SK-N-SH (cell line): ENCODE measurements around the gene PTPRG. TPM values are rescaled to one million over a fixed set of nuclear protein-coding genes. Genes with fewer than 3 reads are reported as not detected.

Experiments used
- CTCF ChIA-PET: fragments of 300-600, 350-600 bp; formaldehyde crosslinking; extraction: SDS; loops from one replicate; lab custom pipeline; 2021; lab: Yijun Ruan, JAX
- POLR2A ChIA-PET: fragments of 350-600 bp; sonication (Branson Sonifier 250); formaldehyde crosslinking; extraction: SDS; loops from one replicate; lab custom pipeline; 2020; ENCODE audit warnings: antibody characterized with exemption, inconsistent platforms; lab: Yijun Ruan, JAX
- DNase-seq: peaks from one replicate; pipeline ENCODE4 v3.0.0; 2012
- H2AFZ ChIP-seq: fragments of 200-600 bp; sonication (generic); 2 replicates; pipeline ENCODE4 v1.8.1; 2016; ENCODE audit warnings: antibody characterized with exemption, mild to moderate bottlenecking, low read depth
- H3F3A ChIP-seq: fragments of 200-600 bp; sonication (generic); replicated peaks from 2 replicates; pipeline ENCODE3; 2016; ENCODE audit warnings: antibody characterized with exemption, mild to moderate bottlenecking; ENCODE audit not compliant: insufficient read depth
- H3K27ac ChIP-seq, 2 experiments: fragments of 200-500 bp in 1 of 2; fragments of 200-600 bp in 1 of 2; sonication (Bioruptor generic) in 1 of 2; sonication (generic), shearing (Covaris generic) in 1 of 2; 2 replicates each; pipeline versions ENCODE4 v1.5.1 to v1.6.1; 2014 to 2016; ENCODE audit warnings: low read depth in 2 of 2, inconsistent platforms in 1 of 2, low read length in 1 of 2, mild to moderate bottlenecking in 1 of 2, mixed read lengths in 1 of 2
- H3K27me3 ChIP-seq: fragments of 200-600 bp; sonication (generic), shearing (Covaris generic); 2 replicates; pipeline ENCODE4 v1.6.1; 2016; ENCODE audit warnings: mixed run types; ENCODE audit not compliant: insufficient read depth
- H3K36me3 ChIP-seq, 2 experiments: fragments of 200-500 bp in 1 of 2; fragments of 200-600 bp in 1 of 2; sonication (Bioruptor generic) in 1 of 2; sonication (generic) in 1 of 2; replicated peaks in 1 of 2; 2 replicates each; pipeline versions ENCODE3 to v1.5.1; 2014 to 2016; ENCODE audit warnings: low read length in 1 of 2, mild to moderate bottlenecking in 1 of 2; ENCODE audit not compliant: insufficient read depth in 2 of 2, control insufficient read depth in 1 of 2
- H3K4me1 ChIP-seq, 2 experiments: fragments of 200-500 bp in 1 of 2; fragments of 200-600 bp in 1 of 2; sonication (Bioruptor generic) in 1 of 2; sonication (generic), shearing (Covaris generic) in 1 of 2; 2 replicates each; pipeline versions ENCODE4 v1.5.1 to v1.6.1; 2014 to 2016; ENCODE audit warnings: low read depth in 1 of 2, low read length in 1 of 2, mixed run types in 1 of 2; ENCODE audit not compliant: insufficient read depth in 2 of 2, control insufficient read depth in 1 of 2
- H3K4me2 ChIP-seq: fragments of 200-600 bp; sonication (generic), shearing (Covaris generic); 2 replicates; pipeline ENCODE4 v1.6.1; 2017; ENCODE audit warnings: mixed run types
- H3K4me3 ChIP-seq, 2 experiments: fragments of 200-500 bp in 1 of 2; fragments of 200-600 bp in 1 of 2; sonication (Bioruptor generic) in 1 of 2; sonication (generic), shearing (Covaris generic) in 1 of 2; 2 replicates each; pipeline versions ENCODE4 v1.5.1 to v1.8.1; 2014 to 2016; ENCODE audit warnings: low read depth in 2 of 2, inconsistent platforms in 1 of 2, low read length in 1 of 2, mild to moderate bottlenecking in 1 of 2, mixed read lengths in 1 of 2, moderate library complexity in 1 of 2
- H3K79me2 ChIP-seq: fragments of 200-600 bp; sonication (generic); 2 replicates; pipeline ENCODE4 v1.8.1; 2017; ENCODE audit warnings: mild to moderate bottlenecking; ENCODE audit not compliant: insufficient read depth
- H3K9ac ChIP-seq: fragments of 200-600 bp; sonication (generic); 2 replicates; pipeline ENCODE4 v1.6.1; 2017; ENCODE audit warnings: mixed run types
- H3K9me2 ChIP-seq: fragments of 200-600 bp; sonication (generic); 2 replicates; pipeline ENCODE4 v1.6.1; 2017; ENCODE audit warnings: mixed run types
- H3K9me3 ChIP-seq: fragments of 200-600 bp; sonication (generic); 2 replicates; pipeline ENCODE4 v1.6.1; 2017; ENCODE audit warnings: mixed run types, mild to moderate bottlenecking, moderate library complexity
- H4K20me1 ChIP-seq: fragments of 200-600 bp; sonication (generic); 2 replicates; pipeline ENCODE4 v1.6.1; 2017; ENCODE audit warnings: mild to moderate bottlenecking, mixed run types; ENCODE audit not compliant: insufficient read depth
- CHD2 ChIP-seq: fragments of 150-350 bp; IDR thresholded peaks from 2 replicates; pipeline ENCODE4 v1.6.1; 2018; ENCODE audit warnings: low read length; ENCODE audit not compliant: partially characterized antibody
- CTCF ChIP-seq: fragments of 200-600 bp; sonication (generic); IDR thresholded peaks from 2 replicates; pipeline ENCODE4 v1.6.1; 2017; ENCODE audit warnings: antibody characterized with exemption, mild to moderate bottlenecking, moderate library complexity
- EZH2phosphoT487 ChIP-seq: fragments of 200-600 bp; sonication (generic); IDR thresholded peaks from 2 replicates; pipeline ENCODE4 v1.6.1; 2017; ENCODE audit warnings: low read depth, mixed run types, mild to moderate bottlenecking, antibody characterized with exemption, moderate library complexity, borderline replicate concordance
- FOSL2 ChIP-seq: IDR thresholded peaks from 2 replicates; pipeline ENCODE4 v1.4.0; 2012; ENCODE audit warnings: low read depth, mild to moderate bottlenecking, moderate library complexity, borderline replicate concordance
- FOXM1 ChIP-seq: IDR thresholded peaks from 2 replicates; pipeline ENCODE4 v1.4.0; 2012; ENCODE audit warnings: low read depth, mild to moderate bottlenecking
- GABPA ChIP-seq: IDR thresholded peaks from 2 replicates; pipeline ENCODE4 v1.4.0; 2012; ENCODE audit warnings: low read depth, mild to moderate bottlenecking
- GATA2 ChIP-seq: sonication (generic); formaldehyde crosslinking; IDR thresholded peaks from 2 replicates; pipeline ENCODE4 v1.5.0; 2020; ENCODE audit warnings: mild to moderate bottlenecking, missing genetic modification reagents
- IRF3 ChIP-seq: fragments of 150-350 bp; IDR thresholded peaks from 2 replicates; pipeline ENCODE4 v1.6.1; 2016; ENCODE audit warnings: mild to moderate bottlenecking, low read depth, low read length
- MAX ChIP-seq: IDR thresholded peaks from 2 replicates; pipeline ENCODE4 v1.4.0; 2012; ENCODE audit warnings: low read depth
- NFIC ChIP-seq: IDR thresholded peaks from 2 replicates; pipeline ENCODE4 v1.4.0; 2012; ENCODE audit warnings: borderline replicate concordance
- NRF1 ChIP-seq: IDR thresholded peaks from 2 replicates; pipeline ENCODE4 v1.6.1; 2012; ENCODE audit warnings: low read depth, mild to moderate bottlenecking, low read length
- RCOR1 ChIP-seq: fragments of 150-350 bp; IDR thresholded peaks from 2 replicates; pipeline ENCODE4 v1.6.1; 2017; ENCODE audit warnings: antibody characterized with exemption, low read length
- REST ChIP-seq: IDR thresholded peaks from 2 replicates; pipeline ENCODE4 v1.6.1; 2012; ENCODE audit warnings: mild to moderate bottlenecking, low read depth, low read length, moderate library complexity
- RFX5 ChIP-seq: IDR thresholded peaks from 2 replicates; pipeline ENCODE4 v1.6.1; 2012; ENCODE audit warnings: mild to moderate bottlenecking, improper control_type of control experiment, low read length
- SIN3A ChIP-seq: IDR thresholded peaks from 2 replicates; pipeline ENCODE4 v1.6.1; 2012; ENCODE audit warnings: low read depth, mild to moderate bottlenecking, low read length, moderate library complexity, borderline replicate concordance
- SMC3 ChIP-seq: IDR thresholded peaks from 2 replicates; pipeline ENCODE4 v1.6.1; 2012; ENCODE audit warnings: low read depth, low read length, improper control_type of control experiment
- TAF1 ChIP-seq: IDR thresholded peaks from 2 replicates; pipeline ENCODE4 v1.6.1; 2012; ENCODE audit warnings: low read depth, mild to moderate bottlenecking, low read length, moderate library complexity, borderline replicate concordance
- TCF12 ChIP-seq: IDR thresholded peaks from 2 replicates; pipeline ENCODE4 v1.4.0; 2012
- WGBS: methylation state at CpG from one replicate; pipeline ENCODE4 v1.1.6; 2017; ENCODE audit warnings: low lambda C conversion rate; 5-methylcytosine and 5-hydroxymethylcytosine counted together
- polyA plus RNA-seq, 3 experiments: library from polyadenylated mRNA; depleted of rRNA; stranded (reverse); fragments of >200 nt; gene quantifications; 2 replicates each; pipeline ENCODE4 v1.2.3, GENCODE V29; 2012

The PTPRG gene
- polyA plus RNA-seq, 1 of the 3 experiments (the other 2 are of a cell fraction): 14.1 TPM

GRCh38 chr3:62276658-62277180 is 715.3 kb downstream of the PTPRG start:
- H3K4me1 ChIP-seq: peaks cover 0 to 4% of the 10 kb centered on the region in 2 experiments; a peak in 1 of 4 replicates
- WGBS: 90% methylated on average over 2 of the region's 2 CpGs
- H3K9me3 ChIP-seq: no peaks in the 10 kb centered on the region
- POLR2A ChIA-PET: no interaction called here
- peaks cover 17 to 32% of the 10 kb centered on the region in 2 experiments for H3K36me3 ChIP-seq
- no peaks in the 10 kb centered on the region for H3K79me2 ChIP-seq
- no peak overlapping the region for H2AFZ ChIP-seq
- no peaks in the 10 kb centered on the region for H3F3A ChIP-seq
- H3K4me3 ChIP-seq: no peak overlapping the region
- H3K27me3 ChIP-seq: no peaks in the 10 kb centered on the region
- no peak overlapping the region for H3K9ac ChIP-seq
- no peak for DNase-seq
- no peaks in the 10 kb centered on the region for H3K9me2 ChIP-seq
- TF ChIP-seq RCOR1: 0 out of 2 replicates have a peak, but pooled peaks have one; percentile 24
- TF ChIP-seq CHD2: no peak
- no peak for TF ChIP-seq TCF12
- no peak for TF ChIP-seq SMC3
- TF ChIP-seq GATA2 (CRISPR knock-in tag): peak; percentile 64
- TF ChIP-seq IRF3: no peak
- H3K27ac ChIP-seq: no peak overlapping the region
- CTCF ChIA-PET: interaction anchor here (1.3 to 2.7 kb wide), 2 partner anchors 26 to 48 kb away, joined by 4 to 11 read pairs; no protein-coding TSS in a partner anchor
- no peaks in the 10 kb centered on the region for H4K20me1 ChIP-seq
- H3K4me2 ChIP-seq: no peak overlapping the region

GRCh38 chr3:62277450-62277849 is 716.1 kb downstream of the PTPRG start:
- Histone ChIP-seq H3K36me3 (peaks cover 17 to 30% of the 10 kb centered on the region in 2 experiments), H3K9ac (no peak overlapping the region), H3K9me2 (no peaks in the 10 kb centered on the region), H3K9me3 (no peaks in the 10 kb centered on the region), H3K27ac (no peak overlapping the region), H3K79me2 (no peaks in the 10 kb centered on the region), H3K27me3 (no peaks in the 10 kb centered on the region), H3K4me2 (no peak overlapping the region), H2AFZ (no peak overlapping the region), H3K4me1 (peaks cover 0 to 4% of the 10 kb centered on the region in 2 experiments; a peak in 1 of 4 replicates), H3K4me3 (no peak overlapping the region), H4K20me1 (no peaks in the 10 kb centered on the region), H3F3A (no peaks in the 10 kb centered on the region)
- peak; percentile 35 for DNase-seq
- ChIA-PET CTCF (interaction anchor here (1.4 to 2.8 kb wide), 2 partner anchors 48 to 76 kb away, joined by 3 to 13 read pairs; no protein-coding TSS in a partner anchor), POLR2A (no interaction called here)
- 50% methylated on average over 3 of the region's 3 CpGs for WGBS
- TF ChIP-seq TAF1 (no peak), GATA2 (CRISPR knock-in tag) (peak; percentile 73), RCOR1 (peak; percentile 73; the same call in 1 of the 2 replicates), NFIC (no peak), NRF1 (no peak), REST (no peak), CHD2 (peak; percentile 46), SIN3A (no peak), EZH2phosphoT487 (no peak), MAX (no peak), FOSL2 (no peak), GABPA (no peak), RFX5 (no peak), IRF3 (no peak), FOXM1 (no peak), CTCF (no peak), TCF12 (peak; percentile 44; the same call in 1 of the 2 replicates), SMC3 (no peak)
